Measurements from ENCODE around the gene ACOT7. TPM values are rescaled to one million over a fixed set of nuclear protein-coding genes. Genes with fewer than 3 reads are reported as not detected.

The ACOT7 gene
- total RNA-seq, 2 donors from 2014 or later = 6.6 to 10.7 TPM

GRCh38 chr1:6279613-6280383 lies 113.8 kb downstream of the ACOT7 start:
- TF ChIP-seq CTCF (IDR thresholded peaks at IDR 0.05) = no peak
- no peak overlapping the region for H3K4me3 ChIP-seq

GRCh38 chr1:6279066-6279465 lies 114.5 kb downstream of the ACOT7 start:
- DNase-seq (ENCODE audit: low spot score) = no peak
- TF ChIP-seq CTCF (IDR thresholded peaks at IDR 0.05) = no peak
- Histone ChIP-seq H3K4me3 (no peak overlapping the region), H3K4me1 (peaks cover 0 to 16% of the 10 kb centered on the region in 2 donors), H3K27me3 (no peaks in the 10 kb centered on the region), H3K27ac (no peak overlapping the region), H3K9me3 (no peaks in the 10 kb centered on the region), H3K36me3 (no peaks in the 10 kb centered on the region)

More at GRCh38 chr1:6279613-6280383, 113.8 kb downstream of the ACOT7 start:
- Histone ChIP-seq H3K9me3 (no peaks in the 10 kb centered on the region), H3K4me1 (peaks cover 0 to 16% of the 10 kb centered on the region in 2 donors), H3K27ac (no peak overlapping the region), H3K36me3 (no peaks in the 10 kb centered on the region), H3K27me3 (no peaks in the 10 kb centered on the region)
- DNase-seq (ENCODE audit: low spot score) = no peak

GRCh38 chr1:6278263-6278662 lies 115.3 kb downstream of the ACOT7 start:
- H3K9me3 ChIP-seq = no peaks in the 10 kb centered on the region
- no peaks in the 10 kb centered on the region for H3K36me3 ChIP-seq
- no peak overlapping the region for H3K27ac ChIP-seq
- no peaks in the 10 kb centered on the region for H3K27me3 ChIP-seq
- H3K4me3 ChIP-seq = no peak overlapping the region
- TF ChIP-seq CTCF (IDR thresholded peaks at IDR 0.05) = no peak
- DNase-seq (ENCODE audit: low spot score) = no peak
- peaks cover 0 to 16% of the 10 kb centered on the region in 2 donors for H3K4me1 ChIP-seq

- H3K36me3 ChIP-seq = no peaks in the 10 kb centered on the region
- no peak overlapping the region for H3K4me3 ChIP-seq
- no peaks in the 10 kb centered on the region for H3K9me3 ChIP-seq
- no peak for DNase-seq (ENCODE audit: low spot score)
- H3K27ac ChIP-seq = peak overlapping the region; percentile 73 to 95
- TF ChIP-seq CTCF (IDR thresholded peaks at IDR 0.05) = no peak
- peaks cover 0 to 16% of the 10 kb centered on the region in 2 donors for H3K4me1 ChIP-seq
- no peaks in the 10 kb centered on the region for H3K27me3 ChIP-seq
Observed at GRCh38 chr1:6276811-6277555, 116.6 kb downstream of the ACOT7 start.

- DNase-seq (ENCODE audit: low spot score) = no peak
- no peak for TF ChIP-seq CTCF (IDR thresholded peaks at IDR 0.05)
- Histone ChIP-seq H3K9me3 (no peaks in the 10 kb centered on the region), H3K27ac (peak overlapping the region; percentile 73 to 95), H3K4me3 (peak overlapping the region; percentile 3 to 23), H3K27me3 (no peaks in the 10 kb centered on the region), H3K4me1 (peaks cover 0 to 16% of the 10 kb centered on the region in 2 donors), H3K36me3 (no peaks in the 10 kb centered on the region)
Observed at GRCh38 chr1:6275826-6276782, 117.5 kb downstream of the ACOT7 start.
